WTC11 (cell line): ENCODE data around the gene CELA2A. TPM values are rescaled to one million over a fixed set of nuclear protein-coding genes. Genes with fewer than 3 reads are reported as not detected.

Experiments
- ATAC-seq: fragments of 200-7000 bp; cut with Tn5 transposase; 2 replicates; pipeline ENCODE4 v1.10.0; 2021; ENCODE audit warnings: mild to moderate bottlenecking, moderate library complexity
- CTCF ChIA-PET: fragments of 300-600 bp; sonication (Branson Sonifier 250); formaldehyde crosslinking; loops from one replicate; lab custom pipeline; 2021; ENCODE audit warnings: antibody characterized with exemption; lab: Charles Lee
- POLR2A ChIA-PET: fragments of 350-600 bp; sonication (Branson Sonifier 250); formaldehyde crosslinking; loops from one replicate; lab custom pipeline; 2021; ENCODE audit warnings: antibody characterized with exemption; lab: Charles Lee
- DNase-seq: peaks from one replicate; pipeline ENCODE4 v3.0.0; 2021; ENCODE audit warnings: low spot score
- H3K27ac Mint-ChIP-seq: 2 replicates; pipeline ENCODE4 v1.8.0; 2021; ENCODE audit warnings: mixed read lengths
- H3K27me3 Mint-ChIP-seq: 2 replicates; pipeline ENCODE4 v1.8.0; 2021; ENCODE audit warnings: low read depth, mild to moderate bottlenecking, moderate library complexity, mixed read lengths
- H3K36me3 Mint-ChIP-seq: 2 replicates; pipeline ENCODE4 v1.8.0; 2021; ENCODE audit warnings: mixed read lengths
- H3K4me1 Mint-ChIP-seq: 2 replicates; pipeline ENCODE4 v1.8.0; 2022; ENCODE audit warnings: mixed read lengths
- H3K4me3 Mint-ChIP-seq: 2 replicates; pipeline ENCODE4 v1.8.0; 2021; ENCODE audit warnings: mild to moderate bottlenecking, moderate library complexity, mixed read lengths
- H3K9me3 Mint-ChIP-seq: 2 replicates; pipeline ENCODE4 v1.8.0; 2021; ENCODE audit warnings: mixed read lengths
- GABPB1 ChIP-seq: sonication (generic); formaldehyde crosslinking; IDR thresholded peaks from 2 replicates; pipeline ENCODE4 v1.8.1; 2023; ENCODE audit warnings: mild to moderate bottlenecking, missing genetic modification reagents
- GRHL2 ChIP-seq: fragments of 250-450 bp; sonication (Bioruptor Pico); IDR thresholded peaks from 2 replicates; pipeline ENCODE4 v1.8.0; 2022; ENCODE audit warnings: mild to moderate bottlenecking, moderate library complexity; ENCODE audit not compliant: insufficient replicate concordance, severe bottlenecking
- NFYB ChIP-seq: sonication (generic); formaldehyde crosslinking; conservative IDR thresholded peaks from 2 replicates; pipeline ENCODE4 v1.8.0; 2022; ENCODE audit warnings: low read depth, missing genetic modification reagents
- SOX15 ChIP-seq: fragments of 250-450 bp; sonication (Bioruptor Pico); IDR thresholded peaks from 2 replicates; pipeline ENCODE4 v1.9.0; 2021; ENCODE audit warnings: mild to moderate bottlenecking
- TEAD4 ChIP-seq: sonication (generic); formaldehyde crosslinking; IDR thresholded peaks from 2 replicates; pipeline ENCODE4 v1.8.0; 2022; ENCODE audit warnings: mild to moderate bottlenecking, missing genetic modification reagents
- TP53 ChIP-seq: sonication (generic); formaldehyde crosslinking; IDR thresholded peaks from 2 replicates; pipeline ENCODE4 v1.8.1; 2023; ENCODE audit warnings: mild to moderate bottlenecking, missing genetic modification reagents
- ZMAT4 ChIP-seq: fragments of 250-450 bp; sonication (Bioruptor Pico); IDR thresholded peaks from 2 replicates; pipeline ENCODE4 v1.9.0; 2021; ENCODE audit warnings: mild to moderate bottlenecking
- ZNF138 ChIP-seq: sonication (generic); formaldehyde crosslinking; conservative IDR thresholded peaks from 2 replicates; pipeline ENCODE4 v1.8.1; 2022; ENCODE audit warnings: mild to moderate bottlenecking, moderate library complexity, missing genetic modification reagents
- ZNF219 ChIP-seq: sonication (generic); formaldehyde crosslinking; IDR thresholded peaks from 2 replicates; pipeline ENCODE4 v1.8.0; 2023; ENCODE audit warnings: missing genetic modification reagents, mild to moderate bottlenecking, borderline replicate concordance
- ZNF317 ChIP-seq: sonication (generic); formaldehyde crosslinking; IDR thresholded peaks from 2 replicates; pipeline ENCODE4 v1.8.1; 2023; ENCODE audit warnings: low read depth, mild to moderate bottlenecking, moderate library complexity, missing genetic modification reagents, borderline replicate concordance
- ZNF423 ChIP-seq: fragments of 250-450 bp; sonication (Bioruptor Pico); IDR thresholded peaks from 2 replicates; pipeline ENCODE4 v2.1.2; 2022; ENCODE audit warnings: mild to moderate bottlenecking, moderate library complexity
- ZNF532 ChIP-seq: fragments of 250-450 bp; sonication (Bioruptor Pico); IDR thresholded peaks from 2 replicates; pipeline ENCODE4 v1.9.0; 2021; ENCODE audit warnings: mild to moderate bottlenecking, borderline replicate concordance
- total RNA-seq: library from RNA; stranded (reverse); gene quantifications from 3 replicates; pipeline ENCODE4 v1.2.3, GENCODE V29; 2021
- TF ChIP-seq, protein P1 (sequence below): sonication (generic); formaldehyde crosslinking; IDR thresholded peaks from 2 replicates; pipeline ENCODE4 v1.8.0; 2022; ENCODE audit warnings: missing genetic modification reagents
- TF ChIP-seq, protein P2 (sequence below): fragments of 250-450 bp; sonication (Bioruptor Pico); IDR thresholded peaks from 2 replicates; pipeline ENCODE4 v1.8.0; 2021; ENCODE audit warnings: mild to moderate bottlenecking
- TF ChIP-seq, protein P3 (sequence below): sonication (generic); formaldehyde crosslinking; IDR thresholded peaks from 2 replicates; pipeline ENCODE4 v1.8.1; 2022; ENCODE audit warnings: low read depth, missing genetic modification reagents, borderline replicate concordance
- TF ChIP-seq, protein P4 (sequence below): sonication (generic); formaldehyde crosslinking; IDR thresholded peaks from 2 replicates; pipeline ENCODE4 v1.8.0; 2022; ENCODE audit warnings: mild to moderate bottlenecking, missing genetic modification reagents
- TF ChIP-seq, protein P5 (sequence below): sonication (generic); formaldehyde crosslinking; IDR thresholded peaks from 2 replicates; pipeline ENCODE4 v1.8.0; 2022; ENCODE audit warnings: mild to moderate bottlenecking, missing genetic modification reagents

The CELA2A gene
- total RNA-seq, 1 experiment from 2014 or later, result 0.83 TPM

DNA sequence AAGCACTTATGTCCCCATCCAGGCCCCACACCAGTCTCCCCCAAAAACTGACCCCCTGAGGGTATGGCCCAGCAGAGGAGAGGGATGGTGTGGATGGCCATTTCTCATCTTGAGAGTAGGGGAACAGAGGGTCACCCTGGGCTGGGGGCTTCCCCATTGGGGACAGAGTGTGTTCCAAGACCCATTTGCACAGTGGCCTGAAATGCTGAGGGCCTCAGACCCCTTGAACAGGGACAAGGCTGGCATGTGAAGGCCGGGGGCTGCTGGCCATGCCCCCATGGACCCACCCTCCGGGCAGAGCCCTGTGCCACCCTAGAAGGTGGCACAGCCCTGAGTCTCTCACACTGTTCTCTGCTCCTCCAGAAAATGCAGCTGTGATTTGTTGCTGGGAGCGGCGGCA, 10.3 kb upstream of the CELA2A start:
- H3K27ac Mint-ChIP-seq, result no peak overlapping the region
- peaks cover 10% of the 10 kb centered on the region for H3K9me3 Mint-ChIP-seq
- ATAC-seq (no peak), DNase-seq (no peak)
- 0 out of 2 replicates have a peak, but pooled peaks cover 4% of the 10 kb centered on the region for H3K27me3 Mint-ChIP-seq
- TF ChIP-seq, protein P1, sequence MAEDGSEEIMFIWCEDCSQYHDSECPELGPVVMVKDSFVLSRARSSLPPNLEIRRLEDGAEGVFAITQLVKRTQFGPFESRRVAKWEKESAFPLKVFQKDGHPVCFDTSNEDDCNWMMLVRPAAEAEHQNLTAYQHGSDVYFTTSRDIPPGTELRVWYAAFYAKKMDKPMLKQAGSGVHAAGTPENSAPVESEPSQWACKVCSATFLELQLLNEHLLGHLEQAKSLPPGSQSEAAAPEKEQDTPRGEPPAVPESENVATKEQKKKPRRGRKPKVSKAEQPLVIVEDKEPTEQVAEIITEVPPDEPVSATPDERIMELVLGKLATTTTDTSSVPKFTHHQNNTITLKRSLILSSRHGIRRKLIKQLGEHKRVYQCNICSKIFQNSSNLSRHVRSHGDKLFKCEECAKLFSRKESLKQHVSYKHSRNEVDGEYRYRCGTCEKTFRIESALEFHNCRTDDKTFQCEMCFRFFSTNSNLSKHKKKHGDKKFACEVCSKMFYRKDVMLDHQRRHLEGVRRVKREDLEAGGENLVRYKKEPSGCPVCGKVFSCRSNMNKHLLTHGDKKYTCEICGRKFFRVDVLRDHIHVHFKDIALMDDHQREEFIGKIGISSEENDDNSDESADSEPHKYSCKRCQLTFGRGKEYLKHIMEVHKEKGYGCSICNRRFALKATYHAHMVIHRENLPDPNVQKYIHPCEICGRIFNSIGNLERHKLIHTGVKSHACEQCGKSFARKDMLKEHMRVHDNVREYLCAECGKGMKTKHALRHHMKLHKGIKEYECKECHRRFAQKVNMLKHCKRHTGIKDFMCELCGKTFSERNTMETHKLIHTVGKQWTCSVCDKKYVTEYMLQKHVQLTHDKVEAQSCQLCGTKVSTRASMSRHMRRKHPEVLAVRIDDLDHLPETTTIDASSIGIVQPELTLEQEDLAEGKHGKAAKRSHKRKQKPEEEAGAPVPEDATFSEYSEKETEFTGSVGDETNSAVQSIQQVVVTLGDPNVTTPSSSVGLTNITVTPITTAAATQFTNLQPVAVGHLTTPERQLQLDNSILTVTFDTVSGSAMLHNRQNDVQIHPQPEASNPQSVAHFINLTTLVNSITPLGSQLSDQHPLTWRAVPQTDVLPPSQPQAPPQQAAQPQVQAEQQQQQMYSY (CRISPR knock-in tag), result no peak
- TF ChIP-seq SOX15 (CRISPR knock-in tag), result no peak
- no peak for TF ChIP-seq NFYB
- TF ChIP-seq, protein P2, sequence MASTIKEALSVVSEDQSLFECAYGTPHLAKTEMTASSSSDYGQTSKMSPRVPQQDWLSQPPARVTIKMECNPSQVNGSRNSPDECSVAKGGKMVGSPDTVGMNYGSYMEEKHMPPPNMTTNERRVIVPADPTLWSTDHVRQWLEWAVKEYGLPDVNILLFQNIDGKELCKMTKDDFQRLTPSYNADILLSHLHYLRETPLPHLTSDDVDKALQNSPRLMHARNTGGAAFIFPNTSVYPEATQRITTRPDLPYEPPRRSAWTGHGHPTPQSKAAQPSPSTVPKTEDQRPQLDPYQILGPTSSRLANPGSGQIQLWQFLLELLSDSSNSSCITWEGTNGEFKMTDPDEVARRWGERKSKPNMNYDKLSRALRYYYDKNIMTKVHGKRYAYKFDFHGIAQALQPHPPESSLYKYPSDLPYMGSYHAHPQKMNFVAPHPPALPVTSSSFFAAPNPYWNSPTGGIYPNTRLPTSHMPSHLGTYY (CRISPR knock-in tag), result no peak
- TF ChIP-seq GRHL2 (CRISPR knock-in tag), result no peak
- no peak for TF ChIP-seq TEAD4 (CRISPR knock-in tag)
- TF ChIP-seq ZNF532 (CRISPR knock-in tag), result no peak
- no peak for TF ChIP-seq ZNF317 (CRISPR knock-in tag)
- no peak for TF ChIP-seq TP53
- TF ChIP-seq GABPB1 (CRISPR knock-in tag), result no peak
- TF ChIP-seq, protein P3, sequence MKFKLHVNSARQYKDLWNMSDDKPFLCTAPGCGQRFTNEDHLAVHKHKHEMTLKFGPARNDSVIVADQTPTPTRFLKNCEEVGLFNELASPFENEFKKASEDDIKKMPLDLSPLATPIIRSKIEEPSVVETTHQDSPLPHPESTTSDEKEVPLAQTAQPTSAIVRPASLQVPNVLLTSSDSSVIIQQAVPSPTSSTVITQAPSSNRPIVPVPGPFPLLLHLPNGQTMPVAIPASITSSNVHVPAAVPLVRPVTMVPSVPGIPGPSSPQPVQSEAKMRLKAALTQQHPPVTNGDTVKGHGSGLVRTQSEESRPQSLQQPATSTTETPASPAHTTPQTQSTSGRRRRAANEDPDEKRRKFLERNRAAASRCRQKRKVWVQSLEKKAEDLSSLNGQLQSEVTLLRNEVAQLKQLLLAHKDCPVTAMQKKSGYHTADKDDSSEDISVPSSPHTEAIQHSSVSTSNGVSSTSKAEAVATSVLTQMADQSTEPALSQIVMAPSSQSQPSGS (CRISPR knock-in tag), result no peak
- TF ChIP-seq ZMAT4 (CRISPR knock-in tag), result no peak
- H3K4me3 Mint-ChIP-seq, result no peak overlapping the region
- no peaks in the 10 kb centered on the region for H3K36me3 Mint-ChIP-seq
- no peaks in the 10 kb centered on the region for H3K4me1 Mint-ChIP-seq
- ChIA-PET POLR2A (no interaction called here), CTCF (interaction anchor here (0.6 kb wide), 1 partner anchor 236 kb away, joined by 4 read pairs; no protein-coding TSS in a partner anchor)

DNA sequence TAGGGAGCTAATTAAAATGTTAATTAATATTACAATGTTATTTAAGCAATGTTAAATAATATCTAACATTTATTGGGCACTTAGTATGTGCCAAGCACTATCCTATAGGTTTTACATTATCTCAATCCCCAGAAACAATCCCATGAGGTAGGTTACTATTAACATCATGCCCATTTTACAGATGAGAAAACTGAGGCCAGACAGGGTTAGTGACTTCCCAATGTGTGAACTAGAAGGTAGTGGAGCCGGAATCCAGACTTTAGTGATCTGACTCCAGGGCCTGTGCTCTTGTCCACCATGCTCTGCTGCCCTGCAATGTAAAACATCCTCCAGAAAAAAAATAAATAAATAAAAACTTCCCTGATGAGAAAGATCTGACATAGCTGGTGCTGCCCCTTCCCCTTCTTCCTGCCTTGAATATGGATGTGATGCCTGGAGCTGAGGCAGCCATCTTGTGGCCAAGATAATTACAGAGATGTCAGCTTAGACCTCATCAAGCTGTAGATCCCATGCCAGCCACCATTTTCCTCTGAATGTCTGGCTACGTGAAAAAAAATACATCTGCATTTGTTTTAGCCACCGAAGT, 7.6 kb upstream of the CELA2A start:
- peaks cover 19% of the 10 kb centered on the region for H3K9me3 Mint-ChIP-seq
- H3K27me3 Mint-ChIP-seq, result 0 out of 2 replicates have a peak, but pooled peaks cover 4% of the 10 kb centered on the region
- CTCF ChIA-PET, result interaction anchor here (0.7 to 1.5 kb wide), 2 partner anchors 17 to 124 kb away, joined by 3 read pairs; no protein-coding TSS in a partner anchor
- ATAC-seq (no peak), DNase-seq (no peak)
- H3K27ac Mint-ChIP-seq, result no peak overlapping the region
- POLR2A ChIA-PET, result no interaction called here
- H3K4me3 Mint-ChIP-seq, result no peak overlapping the region
- no peaks in the 10 kb centered on the region for H3K4me1 Mint-ChIP-seq
- no peaks in the 10 kb centered on the region for H3K36me3 Mint-ChIP-seq
- no peak for TF ChIP-seq ZNF423 (CRISPR knock-in tag)
- TF ChIP-seq, protein P4, sequence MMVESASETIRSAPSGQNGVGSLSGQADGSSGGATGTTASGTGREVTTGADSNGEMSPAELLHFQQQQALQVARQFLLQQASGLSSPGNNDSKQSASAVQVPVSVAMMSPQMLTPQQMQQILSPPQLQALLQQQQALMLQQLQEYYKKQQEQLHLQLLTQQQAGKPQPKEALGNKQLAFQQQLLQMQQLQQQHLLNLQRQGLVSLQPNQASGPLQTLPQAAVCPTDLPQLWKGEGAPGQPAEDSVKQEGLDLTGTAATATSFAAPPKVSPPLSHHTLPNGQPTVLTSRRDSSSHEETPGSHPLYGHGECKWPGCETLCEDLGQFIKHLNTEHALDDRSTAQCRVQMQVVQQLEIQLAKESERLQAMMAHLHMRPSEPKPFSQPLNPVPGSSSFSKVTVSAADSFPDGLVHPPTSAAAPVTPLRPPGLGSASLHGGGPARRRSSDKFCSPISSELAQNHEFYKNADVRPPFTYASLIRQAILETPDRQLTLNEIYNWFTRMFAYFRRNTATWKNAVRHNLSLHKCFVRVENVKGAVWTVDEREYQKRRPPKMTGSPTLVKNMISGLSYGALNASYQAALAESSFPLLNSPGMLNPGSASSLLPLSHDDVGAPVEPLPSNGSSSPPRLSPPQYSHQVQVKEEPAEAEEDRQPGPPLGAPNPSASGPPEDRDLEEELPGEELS, result no peak
- TF ChIP-seq, protein P5, sequence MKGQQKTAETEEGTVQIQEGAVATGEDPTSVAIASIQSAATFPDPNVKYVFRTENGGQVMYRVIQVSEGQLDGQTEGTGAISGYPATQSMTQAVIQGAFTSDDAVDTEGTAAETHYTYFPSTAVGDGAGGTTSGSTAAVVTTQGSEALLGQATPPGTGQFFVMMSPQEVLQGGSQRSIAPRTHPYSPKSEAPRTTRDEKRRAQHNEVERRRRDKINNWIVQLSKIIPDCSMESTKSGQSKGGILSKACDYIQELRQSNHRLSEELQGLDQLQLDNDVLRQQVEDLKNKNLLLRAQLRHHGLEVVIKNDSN (CRISPR knock-in tag), result no peak
- TF ChIP-seq ZNF219, result no peak
- TF ChIP-seq ZNF138 (CRISPR knock-in tag), result no peak
